Calu3 (cell line): Measurements from ENCODE around the gene VAV1. TPM values are rescaled to one million over a fixed set of nuclear protein-coding genes. Genes with fewer than 3 reads are reported as not detected.

Source experiments
- BruUV-seq: library from RNA; stranded (reverse); fragments of 400-500 nt; replicated peaks from 2 replicates; lab custom pipeline; 2021; lab: Mats Ljungman, UMichigan
- CTCF ChIA-PET: fragments of 300-600 bp; sonication (Branson Sonifier 250); formaldehyde crosslinking; loops from one replicate; lab custom pipeline; 2022; ENCODE audit warnings: antibody characterized with exemption; lab: Charles Lee
- DNase-seq: peaks from one replicate; pipeline ENCODE4 v3.0.0; 2022
- H3K27ac Mint-ChIP-seq: one replicate; pipeline ENCODE4 v1.8.0; 2022; ENCODE audit warnings: mixed read lengths; ENCODE audit not compliant: unreplicated experiment
- H3K27me3 Mint-ChIP-seq: one replicate; pipeline ENCODE4 v1.8.0; 2022; ENCODE audit warnings: mixed read lengths; ENCODE audit not compliant: unreplicated experiment
- H3K36me3 Mint-ChIP-seq: one replicate; pipeline ENCODE4 v1.8.0; 2022; ENCODE audit warnings: mild to moderate bottlenecking, moderate library complexity, mixed read lengths; ENCODE audit not compliant: insufficient read depth, unreplicated experiment
- H3K4me1 Mint-ChIP-seq: one replicate; pipeline ENCODE4 v1.8.0; 2022; ENCODE audit warnings: mild to moderate bottlenecking, low read depth, mixed read lengths; ENCODE audit not compliant: unreplicated experiment
- H3K4me3 Mint-ChIP-seq: one replicate; pipeline ENCODE4 v1.8.0; 2022; ENCODE audit warnings: mild to moderate bottlenecking, low read depth, moderate library complexity, mixed read lengths; ENCODE audit not compliant: unreplicated experiment
- H3K9me3 Mint-ChIP-seq: one replicate; pipeline ENCODE4 v1.8.0; 2022; ENCODE audit warnings: low read depth, mixed read lengths; ENCODE audit not compliant: unreplicated experiment
- intact Hi-C: fragments of 100-400 bp; cut with micrococcal nuclease; formaldehyde crosslinking; loops from one replicate; pipeline ENCODE4 v1.10.0; 2022; ENCODE audit not compliant: unreplicated experiment
- total RNA-seq: library from RNA; stranded (reverse); gene quantifications from 2 replicates; pipeline ENCODE4 v1.2.3, GENCODE V29; 2022
- TF ChIP-seq, protein P1 (sequence below): fragments of 200-600 bp; IDR thresholded peaks from one replicate; pipeline ENCODE4 v1.8.0; 2022; ENCODE audit warnings: antibody characterized with exemption; ENCODE audit not compliant: unreplicated experiment

VAV1 gene
- total RNA-seq, 1 experiment from 2014 or later = 0.28 TPM

DNA sequence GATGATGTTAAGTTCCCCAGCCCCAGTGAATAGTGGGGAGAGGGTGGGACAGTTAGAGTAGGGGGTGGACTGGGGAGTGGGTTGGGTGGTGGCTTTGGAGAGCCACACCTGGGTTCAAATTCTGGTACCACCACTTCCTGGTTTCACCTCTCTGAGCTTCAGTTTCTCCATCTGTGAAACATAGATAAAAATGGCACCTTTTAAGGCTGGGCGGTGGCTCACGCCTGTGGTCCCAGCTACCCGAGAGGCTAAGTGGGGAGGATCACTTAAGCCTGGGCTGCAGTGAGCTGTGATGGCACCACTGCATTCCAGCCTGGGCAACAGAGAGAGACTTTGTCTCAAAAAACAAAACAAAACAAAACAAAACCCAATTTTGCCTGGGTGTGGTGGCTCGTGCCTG, 5.9 kb downstream of the VAV1 start:
- TF ChIP-seq, protein P1, sequence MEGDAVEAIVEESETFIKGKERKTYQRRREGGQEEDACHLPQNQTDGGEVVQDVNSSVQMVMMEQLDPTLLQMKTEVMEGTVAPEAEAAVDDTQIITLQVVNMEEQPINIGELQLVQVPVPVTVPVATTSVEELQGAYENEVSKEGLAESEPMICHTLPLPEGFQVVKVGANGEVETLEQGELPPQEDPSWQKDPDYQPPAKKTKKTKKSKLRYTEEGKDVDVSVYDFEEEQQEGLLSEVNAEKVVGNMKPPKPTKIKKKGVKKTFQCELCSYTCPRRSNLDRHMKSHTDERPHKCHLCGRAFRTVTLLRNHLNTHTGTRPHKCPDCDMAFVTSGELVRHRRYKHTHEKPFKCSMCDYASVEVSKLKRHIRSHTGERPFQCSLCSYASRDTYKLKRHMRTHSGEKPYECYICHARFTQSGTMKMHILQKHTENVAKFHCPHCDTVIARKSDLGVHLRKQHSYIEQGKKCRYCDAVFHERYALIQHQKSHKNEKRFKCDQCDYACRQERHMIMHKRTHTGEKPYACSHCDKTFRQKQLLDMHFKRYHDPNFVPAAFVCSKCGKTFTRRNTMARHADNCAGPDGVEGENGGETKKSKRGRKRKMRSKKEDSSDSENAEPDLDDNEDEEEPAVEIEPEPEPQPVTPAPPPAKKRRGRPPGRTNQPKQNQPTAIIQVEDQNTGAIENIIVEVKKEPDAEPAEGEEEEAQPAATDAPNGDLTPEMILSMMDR = no peak
- intact Hi-C loops = no loop called here
- H3K4me1 Mint-ChIP-seq = no peaks in the 10 kb centered on the region
- H3K4me3 Mint-ChIP-seq = no peak overlapping the region
- DNase-seq = no peak
- no peaks in the 10 kb centered on the region for H3K9me3 Mint-ChIP-seq
- CTCF ChIA-PET = no interaction called here
- H3K27me3 Mint-ChIP-seq = no peaks in the 10 kb centered on the region
- H3K36me3 Mint-ChIP-seq = peaks cover 10% of the 10 kb centered on the region
- BruUV-seq = no TSS peak
- H3K27ac Mint-ChIP-seq = no peak overlapping the region

- Mint-ChIP-seq H3K27ac (no peak overlapping the region), H3K27me3 (no peaks in the 10 kb centered on the region), H3K4me3 (no peak overlapping the region), H3K9me3 (no peaks in the 10 kb centered on the region), H3K36me3 (peaks cover 10% of the 10 kb centered on the region), H3K4me1 (no peaks in the 10 kb centered on the region)
- TF ChIP-seq, protein P1 = no peak
- DNase-seq = no peak
- intact Hi-C loops = no loop called here
- CTCF ChIA-PET = no interaction called here
- BruUV-seq = no TSS peak
Measured at GRCh38 chr19:6779206-6779605, 6.7 kb downstream of the VAV1 start.

- Mint-ChIP-seq H3K9me3 (no peaks in the 10 kb centered on the region), H3K4me3 (no peak overlapping the region), H3K36me3 (no peaks in the 10 kb centered on the region), H3K4me1 (peaks cover 20% of the 10 kb centered on the region), H3K27me3 (no peaks in the 10 kb centered on the region), H3K27ac (no peak overlapping the region)
- no TSS peak for BruUV-seq
- CTCF ChIA-PET = no interaction called here
- intact Hi-C loops = no loop called here
- TF ChIP-seq, protein P1 = no peak
- no peak for DNase-seq
Measured at GRCh38 chr19:6787393-6787792, 14.9 kb downstream of the VAV1 start.

GRCh38 chr19:6788896-6789295, 16.4 kb downstream of the VAV1 start:
- Mint-ChIP-seq H3K9me3 (no peaks in the 10 kb centered on the region), H3K36me3 (no peaks in the 10 kb centered on the region), H3K27me3 (no peaks in the 10 kb centered on the region), H3K4me3 (no peak overlapping the region), H3K27ac (no peak overlapping the region), H3K4me1 (peaks cover 20% of the 10 kb centered on the region)
- no peak for DNase-seq
- CTCF ChIA-PET = interaction anchor here (0.6 kb wide), 1 partner anchor 103 kb away, joined by 3 read pairs; no protein-coding TSS in a partner anchor
- intact Hi-C loops = no loop called here
- no TSS peak for BruUV-seq
- TF ChIP-seq, protein P1 = no peak
